Measurements from ENCODE around the gene CLASRP. TPM values are rescaled to one million over a fixed set of nuclear protein-coding genes. Genes with fewer than 3 reads are reported as not detected.

CLASRP gene
- total RNA-seq, 1 experiment from 2014 or later: 79.9 TPM

DNA sequence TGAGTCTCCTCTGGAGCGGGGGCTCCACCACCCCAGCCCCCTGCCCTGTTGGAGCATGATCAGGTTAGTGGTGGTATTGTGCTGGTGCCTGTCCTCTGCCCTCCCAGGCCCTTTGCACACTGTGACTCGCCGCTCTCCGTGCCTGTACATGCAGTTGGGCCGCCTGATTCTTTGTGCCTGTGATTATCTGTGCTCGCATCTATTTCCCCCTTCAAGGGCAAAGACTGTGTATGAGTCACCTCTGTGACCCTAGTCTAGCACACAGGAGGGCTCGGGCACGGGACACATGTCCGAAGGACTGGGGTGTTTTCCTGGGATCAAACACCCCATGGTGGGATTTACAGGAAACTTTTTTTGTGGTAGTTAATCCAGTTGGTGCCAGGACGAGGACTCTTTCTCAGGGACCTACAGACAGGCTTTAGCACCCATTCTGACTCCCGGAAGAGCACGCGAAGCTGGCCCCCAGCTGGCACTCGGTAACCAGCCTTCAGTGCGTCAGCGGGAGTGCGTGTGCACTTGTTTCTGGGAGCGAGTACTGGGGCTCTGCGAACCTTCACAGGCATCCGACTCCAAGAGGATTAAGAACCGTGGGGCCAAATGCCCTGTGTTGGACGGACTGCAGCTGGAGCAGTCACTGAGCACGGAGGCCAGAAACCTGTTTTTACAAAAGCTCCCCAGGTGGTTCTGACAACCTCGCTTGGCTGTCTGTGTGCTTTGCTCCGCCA lies 60.8 kb downstream of the CLASRP start:
- Histone ChIP-seq H4K20me1 (ENCODE audit: insufficient read depth) (no peaks in the 10 kb centered on the region; the same call in 1 of the 2 replicates), H3K9me2 (ENCODE audit: insufficient read depth) (no peaks in the 10 kb centered on the region), H3K4me1 (ENCODE audit: control insufficient read depth in 1 of 2, insufficient read depth in 2 of 2, low read length in 2 of 2) (peaks cover 4 to 28% of the 10 kb centered on the region in 2 experiments; a peak in 3 of 4 replicates), H3K79me2 (ENCODE audit: insufficient read depth, low read length) (peaks cover 98% of the 10 kb centered on the region), H3K4me2 (ENCODE audit: low read length) (no peak overlapping the region), H3K36me3 (ENCODE audit: control insufficient read depth in 1 of 2, insufficient read depth in 2 of 2, low read length in 2 of 2) (no peaks in the 10 kb centered on the region), H3K27ac (ENCODE audit: low read depth, low read length) (no peak overlapping the region), H2AFZ (ENCODE audit: low read depth, low read length, poor library complexity, severe bottlenecking) (no peak overlapping the region), H3K4me3 (replicated peaks in 1 of 2; ENCODE audit: low read depth in 1 of 2, low read length in 2 of 2) (no peak overlapping the region), H3K9ac (ENCODE audit: low read length) (no peak overlapping the region), H3K9me3 (ENCODE audit: control insufficient read depth in 1 of 2, insufficient read depth in 1 of 2, low read depth in 1 of 2, low read length in 2 of 2) (no peaks in the 10 kb centered on the region), H3K27me3 (ENCODE audit: insufficient read depth, low read length) (no peaks in the 10 kb centered on the region)
- no peak for ATAC-seq
- POLR2A ChIA-PET: no interaction called here
- RAD21 ChIA-PET (ENCODE audit: low non-redundant PET in 1 of 2, low total read pairs in 2 of 2, uncharacterized antibody in 2 of 2, unreplicated experiment in 2 of 2): no interaction called here
- intact Hi-C loops (cut with micrococcal nuclease): loop anchor here (10.0 kb wide), 2 partner anchors 75 to 675 kb away; partner anchors contain the start of genes BLOC1S3 and TRAPPC6A
- BruUV-seq (replicated peaks): no TSS peak
- DNase-seq (ENCODE audit: low read depth, low spot score): no peak
- TF ChIP-seq POLR2A (IDR thresholded peaks at IDR 0.05; ENCODE audit: borderline replicate concordance, extremely low read depth, insufficient read depth, insufficient read length) (no peak), CBX3 (IDR thresholded peaks at IDR 0.05; ENCODE audit: low read depth) (no peak), EZH2 (IDR thresholded peaks at IDR 0.05) (no peak)
- CTCF ChIA-PET: no interaction called here

- RAD21 ChIA-PET (ENCODE audit: low non-redundant PET in 1 of 2, low total read pairs in 2 of 2, uncharacterized antibody in 2 of 2, unreplicated experiment in 2 of 2): no interaction called here
- Histone ChIP-seq H3K27me3 (ENCODE audit: insufficient read depth, low read length) (no peaks in the 10 kb centered on the region), H3K79me2 (ENCODE audit: insufficient read depth, low read length) (peaks cover 98% of the 10 kb centered on the region), H3K36me3 (ENCODE audit: control insufficient read depth in 1 of 2, insufficient read depth in 2 of 2, low read length in 2 of 2) (no peaks in the 10 kb centered on the region), H3K4me3 (replicated peaks in 1 of 2; ENCODE audit: low read depth in 1 of 2, low read length in 2 of 2) (no peak overlapping the region), H3K9me2 (ENCODE audit: insufficient read depth) (no peaks in the 10 kb centered on the region), H2AFZ (ENCODE audit: low read depth, low read length, poor library complexity, severe bottlenecking) (no peak overlapping the region), H3K27ac (ENCODE audit: low read depth, low read length) (no peak overlapping the region), H3K9ac (ENCODE audit: low read length) (no peak overlapping the region), H4K20me1 (ENCODE audit: insufficient read depth) (no peaks in the 10 kb centered on the region; the same call in 1 of the 2 replicates), H3K4me2 (ENCODE audit: low read length) (no peak overlapping the region), H3K4me1 (ENCODE audit: control insufficient read depth in 1 of 2, insufficient read depth in 2 of 2, low read length in 2 of 2) (peaks cover 3 to 25% of the 10 kb centered on the region in 2 experiments; a peak in 3 of 4 replicates), H3K9me3 (ENCODE audit: control insufficient read depth in 1 of 2, insufficient read depth in 1 of 2, low read depth in 1 of 2, low read length in 2 of 2) (no peaks in the 10 kb centered on the region)
- CTCF ChIA-PET: no interaction called here
- POLR2A ChIA-PET: no interaction called here
- no TSS peak for BruUV-seq (replicated peaks)
- intact Hi-C loops (cut with micrococcal nuclease): no loop called here
- DNase-seq (ENCODE audit: low read depth, low spot score): no peak
- no peak for ATAC-seq
- TF ChIP-seq ELF1 (IDR thresholded peaks at IDR 0.05; ENCODE audit: borderline replicate concordance, low read depth): no peak
- no peak for TF ChIP-seq JUND (IDR thresholded peaks at IDR 0.05)
- no peak for TF ChIP-seq EGR1 (IDR thresholded peaks at IDR 0.05; ENCODE audit: low read depth)
- no peak for TF ChIP-seq EZH2 (IDR thresholded peaks at IDR 0.05)
- TF ChIP-seq SP1 (IDR thresholded peaks at IDR 0.05; ENCODE audit: low read depth): no peak
- no peak for TF ChIP-seq ATF3 (IDR thresholded peaks at IDR 0.05)
- TF ChIP-seq MAX (IDR thresholded peaks at IDR 0.05): no peak
- TF ChIP-seq CEBPB (IDR thresholded peaks at IDR 0.05; ENCODE audit: low read depth): no peak
- TF ChIP-seq REST (IDR thresholded peaks at IDR 0.05; ENCODE audit: low read depth): no peak
- TF ChIP-seq, protein P1, sequence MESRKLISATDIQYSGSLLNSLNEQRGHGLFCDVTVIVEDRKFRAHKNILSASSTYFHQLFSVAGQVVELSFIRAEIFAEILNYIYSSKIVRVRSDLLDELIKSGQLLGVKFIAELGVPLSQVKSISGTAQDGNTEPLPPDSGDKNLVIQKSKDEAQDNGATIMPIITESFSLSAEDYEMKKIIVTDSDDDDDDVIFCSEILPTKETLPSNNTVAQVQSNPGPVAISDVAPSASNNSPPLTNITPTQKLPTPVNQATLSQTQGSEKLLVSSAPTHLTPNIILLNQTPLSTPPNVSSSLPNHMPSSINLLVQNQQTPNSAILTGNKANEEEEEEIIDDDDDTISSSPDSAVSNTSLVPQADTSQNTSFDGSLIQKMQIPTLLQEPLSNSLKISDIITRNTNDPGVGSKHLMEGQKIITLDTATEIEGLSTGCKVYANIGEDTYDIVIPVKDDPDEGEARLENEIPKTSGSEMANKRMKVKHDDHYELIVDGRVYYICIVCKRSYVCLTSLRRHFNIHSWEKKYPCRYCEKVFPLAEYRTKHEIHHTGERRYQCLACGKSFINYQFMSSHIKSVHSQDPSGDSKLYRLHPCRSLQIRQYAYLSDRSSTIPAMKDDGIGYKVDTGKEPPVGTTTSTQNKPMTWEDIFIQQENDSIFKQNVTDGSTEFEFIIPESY (IDR thresholded peaks at IDR 0.05; ENCODE audit: extremely low read depth, insufficient replicate concordance, low read length): no peak
- no peak for TF ChIP-seq EZH2phosphoT487 (IDR thresholded peaks at IDR 0.05; ENCODE audit: borderline replicate concordance)
- no peak for TF ChIP-seq RAD21 (IDR thresholded peaks at IDR 0.05; ENCODE audit: low read depth)
- no peak for TF ChIP-seq POLR2AphosphoS5 (IDR thresholded peaks at IDR 0.05; ENCODE audit: low read depth, low read length)
Observed at GRCh38 chr19:45100201-45100600, 61.4 kb downstream of the CLASRP start.

Measured in HCT116 (cell line).